ENCODE measurements around the gene ADGRG3. TPM values are rescaled to one million over a fixed set of nuclear protein-coding genes. Genes with fewer than 3 reads are reported as not detected.

Gene ADGRG3
- total and polyA plus RNA-seq, 2 experiments from 2014 or later = not detected

GRCh38 chr16:57677622-57678369 lies 9.7 kb downstream of the ADGRG3 start:
- Mint-ChIP-seq H3K36me3 (ENCODE audit: low read depth) (no peaks in the 10 kb centered on the region), H3K27me3 (ENCODE audit: insufficient read depth, low read depth, poor library complexity) (peaks cover 5% of the 10 kb centered on the region), H3K9me3 (no peaks in the 10 kb centered on the region; the same call in 2 of the 3 replicates), H3K4me3 (no peak overlapping the region), H3K4me1 (peaks cover 31% of the 10 kb centered on the region), H3K27ac (no peak overlapping the region)
- ATAC-seq (no peak), DNase-seq (ENCODE audit: low spot score) (no peak)
- Histone ChIP-seq H4K20me1 (replicated peaks; ENCODE audit: insufficient read depth) (no peaks in the 10 kb centered on the region), H2AFZ (no peak overlapping the region), H3K4me1 (ENCODE audit: insufficient read depth) (peaks cover 13% of the 10 kb centered on the region), H3K79me2 (replicated peaks; ENCODE audit: insufficient read depth) (no peaks in the 10 kb centered on the region), H3K4me3 (no peak overlapping the region), H3K4me2 (no peak overlapping the region), H3K27ac (ENCODE audit: low read depth) (no peak overlapping the region), H3K9me2 (ENCODE audit: insufficient read depth) (no peaks in the 10 kb centered on the region), H3F3A (replicated peaks; ENCODE audit: low read depth) (no peaks in the 10 kb centered on the region), H3K27me3 (ENCODE audit: insufficient read depth) (no peaks in the 10 kb centered on the region), H3K36me3 (ENCODE audit: insufficient read depth) (no peaks in the 10 kb centered on the region)
- no peak for TF ChIP-seq POLR2AphosphoS5 (IDR thresholded peaks at IDR 0.05; ENCODE audit: low read depth)
- no peak for TF ChIP-seq NANOG (IDR thresholded peaks at IDR 0.05; ENCODE audit: borderline replicate concordance)
- no peak for TF ChIP-seq CREB1 (CRISPR knock-in tag; IDR thresholded peaks at IDR 0.05; ENCODE audit: low read depth)
- TF ChIP-seq REST (IDR thresholded peaks at IDR 0.05; ENCODE audit: unreplicated experiment) = no peak
- TF ChIP-seq EZH2phosphoT487 (IDR thresholded peaks at IDR 0.05; ENCODE audit: unreplicated experiment) = no peak
- no peak for TF ChIP-seq ZNF114 (CRISPR knock-in tag; IDR thresholded peaks at IDR 0.05)
- no peak for TF ChIP-seq ZNF462 (CRISPR knock-in tag; IDR thresholded peaks at IDR 0.05)
- TF ChIP-seq, protein P1, sequence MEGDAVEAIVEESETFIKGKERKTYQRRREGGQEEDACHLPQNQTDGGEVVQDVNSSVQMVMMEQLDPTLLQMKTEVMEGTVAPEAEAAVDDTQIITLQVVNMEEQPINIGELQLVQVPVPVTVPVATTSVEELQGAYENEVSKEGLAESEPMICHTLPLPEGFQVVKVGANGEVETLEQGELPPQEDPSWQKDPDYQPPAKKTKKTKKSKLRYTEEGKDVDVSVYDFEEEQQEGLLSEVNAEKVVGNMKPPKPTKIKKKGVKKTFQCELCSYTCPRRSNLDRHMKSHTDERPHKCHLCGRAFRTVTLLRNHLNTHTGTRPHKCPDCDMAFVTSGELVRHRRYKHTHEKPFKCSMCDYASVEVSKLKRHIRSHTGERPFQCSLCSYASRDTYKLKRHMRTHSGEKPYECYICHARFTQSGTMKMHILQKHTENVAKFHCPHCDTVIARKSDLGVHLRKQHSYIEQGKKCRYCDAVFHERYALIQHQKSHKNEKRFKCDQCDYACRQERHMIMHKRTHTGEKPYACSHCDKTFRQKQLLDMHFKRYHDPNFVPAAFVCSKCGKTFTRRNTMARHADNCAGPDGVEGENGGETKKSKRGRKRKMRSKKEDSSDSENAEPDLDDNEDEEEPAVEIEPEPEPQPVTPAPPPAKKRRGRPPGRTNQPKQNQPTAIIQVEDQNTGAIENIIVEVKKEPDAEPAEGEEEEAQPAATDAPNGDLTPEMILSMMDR (conservative IDR thresholded peaks at IDR 0.05; ENCODE audit: low read depth in 2 of 2) = no peak
- TF ChIP-seq EZH2 (IDR thresholded peaks at IDR 0.05; ENCODE audit: low read depth, unreplicated experiment) = no peak
- TF ChIP-seq ETS1 (IDR thresholded peaks at IDR 0.05) = no peak

Data from GM23338 (cell line).